ENCODE data around the gene TRPC4AP.

Gene TRPC4AP

DNA sequence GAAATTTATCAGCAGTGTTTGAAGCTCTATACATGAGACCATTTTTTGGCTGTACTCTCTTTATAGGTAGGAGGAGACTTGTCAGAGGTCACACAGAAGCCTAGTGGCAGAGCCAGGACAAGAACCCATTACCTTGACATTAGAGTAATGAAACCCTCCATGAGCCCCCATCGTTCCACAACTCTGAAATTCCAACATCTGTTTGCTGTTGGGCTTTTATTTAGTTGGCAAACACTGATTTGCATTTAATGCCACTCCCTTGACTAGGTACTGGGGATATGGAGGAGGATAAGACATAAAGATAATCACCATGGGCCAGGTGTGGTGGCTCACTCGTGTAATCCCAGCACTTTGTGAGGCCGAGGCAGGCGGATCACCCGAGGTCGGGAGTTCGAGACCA is 138.6 kb downstream of the TRPC4AP start:
- DNase-seq, result no peak
- Histone ChIP-seq H3K4me3 (ENCODE audit: low read depth, low read length) (no peak overlapping the region), H3K27me3 (no peaks in the 10 kb centered on the region), H3K36me3 (no peaks in the 10 kb centered on the region; the same call in 1 of the 2 replicates), H3K9me3 (no peaks in the 10 kb centered on the region), H3K4me1 (peaks cover 4% of the 10 kb centered on the region)
- TF ChIP-seq, protein P1, sequence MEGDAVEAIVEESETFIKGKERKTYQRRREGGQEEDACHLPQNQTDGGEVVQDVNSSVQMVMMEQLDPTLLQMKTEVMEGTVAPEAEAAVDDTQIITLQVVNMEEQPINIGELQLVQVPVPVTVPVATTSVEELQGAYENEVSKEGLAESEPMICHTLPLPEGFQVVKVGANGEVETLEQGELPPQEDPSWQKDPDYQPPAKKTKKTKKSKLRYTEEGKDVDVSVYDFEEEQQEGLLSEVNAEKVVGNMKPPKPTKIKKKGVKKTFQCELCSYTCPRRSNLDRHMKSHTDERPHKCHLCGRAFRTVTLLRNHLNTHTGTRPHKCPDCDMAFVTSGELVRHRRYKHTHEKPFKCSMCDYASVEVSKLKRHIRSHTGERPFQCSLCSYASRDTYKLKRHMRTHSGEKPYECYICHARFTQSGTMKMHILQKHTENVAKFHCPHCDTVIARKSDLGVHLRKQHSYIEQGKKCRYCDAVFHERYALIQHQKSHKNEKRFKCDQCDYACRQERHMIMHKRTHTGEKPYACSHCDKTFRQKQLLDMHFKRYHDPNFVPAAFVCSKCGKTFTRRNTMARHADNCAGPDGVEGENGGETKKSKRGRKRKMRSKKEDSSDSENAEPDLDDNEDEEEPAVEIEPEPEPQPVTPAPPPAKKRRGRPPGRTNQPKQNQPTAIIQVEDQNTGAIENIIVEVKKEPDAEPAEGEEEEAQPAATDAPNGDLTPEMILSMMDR (IDR thresholded peaks at IDR 0.05; ENCODE audit: low read depth, low read length), result no peak

DNA sequence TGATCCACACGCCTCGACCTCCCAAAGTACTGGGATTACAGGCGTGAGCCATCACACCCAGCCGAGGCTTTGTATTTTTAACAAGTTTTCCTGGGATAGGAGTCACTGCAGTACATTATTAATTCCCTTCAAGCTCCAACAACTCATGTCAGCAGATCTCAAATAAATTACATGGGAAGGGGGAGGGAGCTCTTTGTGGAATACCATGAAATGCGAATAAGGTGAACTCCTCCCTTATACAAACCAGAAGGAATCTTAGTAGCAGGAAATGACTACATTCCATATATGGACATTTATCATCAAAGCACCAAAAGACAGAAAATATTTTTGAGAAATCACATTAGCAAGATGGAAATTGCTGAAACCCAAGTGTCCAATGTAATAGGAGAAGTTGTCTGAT is 139.9 kb downstream of the TRPC4AP start:
- no peak overlapping the region for H3K4me3 ChIP-seq (ENCODE audit: low read depth, low read length)
- TF ChIP-seq, protein P1 (IDR thresholded peaks at IDR 0.05; ENCODE audit: low read depth, low read length), result no peak
- peaks cover 4% of the 10 kb centered on the region for H3K4me1 ChIP-seq
- H3K9me3 ChIP-seq, result no peaks in the 10 kb centered on the region
- no peaks in the 10 kb centered on the region; the same call in 1 of the 2 replicates for H3K36me3 ChIP-seq
- no peaks in the 10 kb centered on the region for H3K27me3 ChIP-seq
- DNase-seq, result no peak

Measured in BE2C (cell line).